WERI-Rb-1 (cell line): ENCODE results near the gene EEF1A1.
"Not testable (repeated sequence)": the region's sequence is repeated elsewhere in the genome, so short reads cannot be mapped to it uniquely, and the experiment has no call there.

ENCODE experiments used
- DNase-seq: peaks from one replicate; pipeline ENCODE4 v3.0.0-alpha.2; 2020
- H3K27ac ChIP-seq: fragments of 250-450 bp; sonication (Bioruptor Pico); 2 replicates; pipeline ENCODE4 v1.5.1; 2020; ENCODE audit warnings: mild to moderate bottlenecking, moderate library complexity
- H3K27me3 ChIP-seq: fragments of 250-450 bp; sonication (Bioruptor Pico); 2 replicates; pipeline ENCODE4 v1.5.1; 2021; ENCODE audit warnings: mild to moderate bottlenecking, low read depth, moderate library complexity; ENCODE audit not compliant: insufficient read depth, severe bottlenecking
- H3K36me3 ChIP-seq: fragments of 250-450 bp; sonication (Bioruptor Pico); 2 replicates; pipeline ENCODE4 v1.5.1; 2020; ENCODE audit warnings: mild to moderate bottlenecking, moderate library complexity
- H3K4me3 ChIP-seq: 2 replicates; pipeline ENCODE4 v1.5.1; 2011; ENCODE audit warnings: low read depth, mild to moderate bottlenecking, control low read depth, low read length
- H3K9me3 ChIP-seq: fragments of 250-450 bp; sonication (Bioruptor Pico); 2 replicates; pipeline ENCODE4 v1.5.1; 2021; ENCODE audit warnings: mild to moderate bottlenecking, moderate library complexity; ENCODE audit not compliant: severe bottlenecking
- TF ChIP-seq, protein P1 (sequence below): IDR thresholded peaks from 2 replicates; pipeline ENCODE4 v1.5.1; 2011; ENCODE audit warnings: low read depth, mild to moderate bottlenecking, control low read depth, inconsistent platforms, low read length

The EEF1A1 gene

DNA sequence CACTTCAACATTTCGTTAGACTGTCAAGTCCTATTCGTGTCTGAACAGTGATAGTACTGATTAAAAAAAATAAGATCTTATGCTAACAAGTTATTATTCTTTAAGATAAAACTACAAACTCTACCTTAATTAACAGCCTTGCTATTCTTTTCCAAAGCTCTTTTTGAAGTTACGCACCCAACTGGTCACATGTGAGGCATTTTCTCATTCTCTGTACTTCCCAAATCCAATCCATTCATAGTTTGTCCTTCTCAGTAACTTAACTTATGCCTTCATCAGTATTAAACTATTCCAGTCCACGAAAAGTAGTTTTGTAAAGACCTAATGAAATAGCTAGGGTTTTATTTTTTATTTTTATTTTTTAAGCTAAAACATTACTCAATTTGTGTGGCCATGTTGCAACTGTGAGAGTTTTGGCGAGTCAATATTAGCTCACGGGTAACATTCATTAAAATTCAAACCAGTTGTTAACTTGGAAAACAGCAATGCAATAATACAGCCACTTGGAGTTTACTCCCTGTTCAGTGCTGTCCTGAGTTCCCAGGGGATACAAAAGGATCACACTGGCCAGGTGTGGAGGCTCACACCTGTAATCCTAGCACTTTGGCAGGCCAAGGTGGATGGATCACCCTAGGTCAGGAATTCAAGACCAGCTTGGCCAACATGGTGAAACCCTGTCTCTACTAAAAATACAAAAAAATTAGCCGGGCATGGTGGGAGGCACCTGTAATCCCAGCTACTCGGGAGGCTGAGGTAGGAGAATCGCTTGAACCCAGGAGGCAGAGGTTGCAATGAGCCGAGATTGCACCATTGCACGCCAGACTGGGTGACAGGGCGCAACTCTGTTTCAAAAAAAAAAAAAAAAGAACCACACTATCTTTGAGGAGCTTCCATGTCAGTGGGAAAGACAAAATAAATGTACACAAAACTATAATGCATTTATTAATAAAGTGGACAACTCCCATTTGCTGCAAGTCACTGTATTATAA is 27.9 kb upstream of the EEF1A1 start:
- DNase-seq: no peak
- TF ChIP-seq, protein P1, sequence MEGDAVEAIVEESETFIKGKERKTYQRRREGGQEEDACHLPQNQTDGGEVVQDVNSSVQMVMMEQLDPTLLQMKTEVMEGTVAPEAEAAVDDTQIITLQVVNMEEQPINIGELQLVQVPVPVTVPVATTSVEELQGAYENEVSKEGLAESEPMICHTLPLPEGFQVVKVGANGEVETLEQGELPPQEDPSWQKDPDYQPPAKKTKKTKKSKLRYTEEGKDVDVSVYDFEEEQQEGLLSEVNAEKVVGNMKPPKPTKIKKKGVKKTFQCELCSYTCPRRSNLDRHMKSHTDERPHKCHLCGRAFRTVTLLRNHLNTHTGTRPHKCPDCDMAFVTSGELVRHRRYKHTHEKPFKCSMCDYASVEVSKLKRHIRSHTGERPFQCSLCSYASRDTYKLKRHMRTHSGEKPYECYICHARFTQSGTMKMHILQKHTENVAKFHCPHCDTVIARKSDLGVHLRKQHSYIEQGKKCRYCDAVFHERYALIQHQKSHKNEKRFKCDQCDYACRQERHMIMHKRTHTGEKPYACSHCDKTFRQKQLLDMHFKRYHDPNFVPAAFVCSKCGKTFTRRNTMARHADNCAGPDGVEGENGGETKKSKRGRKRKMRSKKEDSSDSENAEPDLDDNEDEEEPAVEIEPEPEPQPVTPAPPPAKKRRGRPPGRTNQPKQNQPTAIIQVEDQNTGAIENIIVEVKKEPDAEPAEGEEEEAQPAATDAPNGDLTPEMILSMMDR: no peak

DNA sequence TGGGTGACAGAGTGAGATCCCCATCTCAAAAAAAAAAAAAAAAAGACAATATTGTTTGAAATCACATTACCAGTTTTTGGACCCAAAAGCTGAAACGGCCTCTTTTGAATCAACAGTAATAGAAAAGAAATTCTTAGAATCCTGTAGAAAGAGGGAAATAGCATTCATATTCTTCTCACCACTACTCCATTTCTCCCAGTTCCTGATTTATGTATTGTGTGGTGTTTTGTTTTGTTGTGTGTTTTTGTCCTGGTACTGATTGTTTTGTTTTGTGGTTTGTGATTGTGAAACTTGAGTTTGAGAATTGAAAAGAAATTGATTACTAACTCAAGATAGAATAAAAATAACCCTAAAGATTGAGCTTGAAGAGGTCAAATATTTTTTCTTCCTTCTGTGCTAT is 26.2 kb upstream of the EEF1A1 start:
- no peaks in the 10 kb centered on the region for H3K27me3 ChIP-seq
- no peak for DNase-seq
- no peak overlapping the region for H3K27ac ChIP-seq
- no peaks in the 10 kb centered on the region for H3K36me3 ChIP-seq
- H3K9me3 ChIP-seq: no peaks in the 10 kb centered on the region
- no peak overlapping the region for H3K4me3 ChIP-seq
- TF ChIP-seq, protein P1: no peak

More for the DNA sequence above, 27.9 kb upstream of the EEF1A1 start:
- H3K4me3 ChIP-seq: no peak overlapping the region
- H3K9me3 ChIP-seq: no peaks in the 10 kb centered on the region
- no peak overlapping the region for H3K27ac ChIP-seq
- no peaks in the 10 kb centered on the region for H3K27me3 ChIP-seq
- H3K36me3 ChIP-seq: no peaks in the 10 kb centered on the region

DNA sequence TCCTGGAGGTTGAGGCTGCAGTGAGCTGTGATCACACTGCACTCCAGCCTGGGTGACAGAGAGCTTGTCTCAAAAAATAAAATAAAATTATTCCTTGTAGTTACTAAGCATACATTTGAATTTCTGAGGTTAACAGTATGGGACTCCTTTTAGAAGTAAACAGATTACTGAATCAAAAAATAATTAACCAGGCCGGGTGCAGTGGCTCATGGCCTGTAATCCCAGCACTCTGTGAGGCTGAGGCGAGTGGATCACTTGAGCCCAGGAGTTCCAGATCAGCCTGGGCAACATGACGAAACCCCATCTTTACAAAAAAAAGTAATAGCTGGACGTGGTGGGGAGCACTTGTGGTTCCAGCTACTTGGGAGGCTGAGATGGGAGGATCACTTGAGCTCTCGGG is 22.1 kb upstream of the EEF1A1 start:
- H3K36me3 ChIP-seq: no peaks in the 10 kb centered on the region
- H3K9me3 ChIP-seq: no peaks in the 10 kb centered on the region
- H3K4me3 ChIP-seq: no peak overlapping the region
- no peaks in the 10 kb centered on the region for H3K27me3 ChIP-seq
- DNase-seq: no peak
- TF ChIP-seq, protein P1: no peak
- H3K27ac ChIP-seq: no peak overlapping the region

DNA sequence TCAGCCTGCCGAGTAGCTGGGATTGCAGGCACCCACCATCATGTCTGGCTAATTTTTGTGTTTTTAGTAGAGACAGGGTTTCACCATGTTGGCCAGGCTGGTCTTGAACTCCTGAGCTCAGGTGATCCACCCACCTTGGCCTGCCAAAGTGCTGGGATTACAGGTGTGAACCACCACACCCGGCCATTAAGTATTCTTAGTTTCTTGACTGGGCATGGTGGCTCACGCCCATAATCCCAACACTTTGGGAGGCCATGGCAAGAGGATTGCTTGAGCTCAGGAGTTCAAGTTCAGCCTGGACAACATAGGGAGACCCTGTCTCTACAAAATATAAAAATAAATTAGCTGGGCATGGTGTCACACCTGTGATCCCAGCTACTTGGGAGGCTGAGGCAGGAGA is 21.6 kb upstream of the EEF1A1 start:
- H3K36me3 ChIP-seq, DNase-seq, H3K4me3 ChIP-seq: not testable (repeated sequence)

DNA sequence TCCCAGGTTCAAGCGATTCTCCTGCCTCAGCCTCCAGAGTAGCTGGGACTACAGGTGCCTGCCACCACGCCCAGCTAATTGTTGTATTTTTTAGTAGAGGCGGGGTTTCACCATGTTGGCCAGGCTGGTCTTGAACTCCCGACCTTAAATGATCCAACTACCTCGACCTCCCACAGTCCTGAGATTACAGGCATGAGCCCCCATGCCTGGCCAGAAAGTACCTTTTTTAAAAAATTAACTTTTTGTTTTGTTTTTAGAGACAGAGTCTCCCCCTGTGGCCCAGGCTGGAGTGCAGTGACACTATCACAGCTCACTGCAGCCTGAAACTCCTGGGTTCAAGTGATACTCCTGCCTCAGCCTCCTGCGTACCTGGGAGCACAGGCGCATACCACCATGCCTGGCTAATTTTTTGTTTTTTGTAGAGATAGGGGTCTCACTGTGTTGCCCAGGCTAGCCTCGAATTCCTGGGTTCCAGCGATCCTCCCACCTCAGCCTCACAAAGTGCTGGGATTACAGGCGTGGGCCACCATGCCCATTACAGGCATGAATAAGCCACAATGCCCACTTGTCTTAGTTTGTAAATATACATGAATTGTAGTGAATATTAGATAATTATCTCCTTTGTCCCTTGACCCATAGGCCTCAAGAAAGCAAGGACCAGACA is 17.4 kb upstream of the EEF1A1 start:
- H3K27me3 ChIP-seq: no peaks in the 10 kb centered on the region
- H3K9me3 ChIP-seq: no peaks in the 10 kb centered on the region
- no peak for DNase-seq
- H3K27ac ChIP-seq: no peak overlapping the region
- TF ChIP-seq, protein P1: no peak
- no peaks in the 10 kb centered on the region for H3K36me3 ChIP-seq
- no peak overlapping the region for H3K4me3 ChIP-seq

More for the DNA sequence above, 21.6 kb upstream of the EEF1A1 start:
- not testable (repeated sequence) for H3K9me3 ChIP-seq, H3K27me3 ChIP-seq, H3K27ac ChIP-seq

- Histone ChIP-seq H3K36me3 (no peaks in the 10 kb centered on the region), H3K9me3 (no peaks in the 10 kb centered on the region), H3K27me3 (no peaks in the 10 kb centered on the region), H3K4me3 (no peak overlapping the region), H3K27ac (no peak overlapping the region)
- TF ChIP-seq, protein P1: no peak
- no peak for DNase-seq
Measured at GRCh38 chr6:73537677-73538076, 16.8 kb upstream of the EEF1A1 start.
